Left lung (tissue), 10 donors: Measurements from ENCODE around the gene LHFPL3. TPM values are rescaled to one million over a fixed set of nuclear protein-coding genes. Genes with fewer than 3 reads are reported as not detected.

Experiments
- ATAC-seq: fragments of 200-7000 bp; cut with Tn5 transposase; one replicate; pipeline ENCODE4 v1.9.1; 2020; ENCODE audit warnings: moderate library complexity
- DNase-seq, 4 donors: peaks; one replicate each; pipeline ENCODE4 v3.0.0-alpha.2; 2013 to 2020
- H3K27ac ChIP-seq, 2 donors: fragments of 200-600 bp; sonication (generic) in 1 of 2; one replicate each; pipeline versions ENCODE4 v1.5.0 to v1.8.0; 2020 to 2021
- H3K27me3 ChIP-seq, 2 donors: fragments of 200-600 bp; sonication (generic) in 1 of 2; one replicate each; pipeline versions ENCODE4 v1.5.0 to v1.8.0; 2020 to 2021
- H3K36me3 ChIP-seq, 2 donors: fragments of 200-600 bp; sonication (generic) in 1 of 2; one replicate each; pipeline versions ENCODE4 v1.5.0 to v1.8.0; 2020 to 2021
- H3K4me1 ChIP-seq, 2 donors: fragments of 200-600 bp; one replicate each; pipeline ENCODE4 v1.8.0; 2021
- H3K4me3 ChIP-seq, 2 donors: fragments of 200-600 bp; sonication (generic) in 1 of 2; one replicate each; pipeline versions ENCODE4 v1.5.0 to v1.8.0; 2020 to 2021; ENCODE audit warnings: mild to moderate bottlenecking in 1 of 2
- H3K9me3 ChIP-seq, 2 donors: fragments of 200-600 bp; sonication (generic) in 1 of 2; one replicate each; pipeline versions ENCODE4 v1.5.0 to v1.8.0; 2020 to 2021
- intact Hi-C, 2 donors: fragments of 100-400 bp; cut with DNase I; formaldehyde crosslinking; loops; one replicate each; pipeline versions ENCODE4 v1.11.2 to v1.14.2; 2022
- polyA plus RNA-seq, 6 donors: library from polyadenylated mRNA; unstranded; fragments of 120-200 nt; gene quantifications; one replicate each; pipeline ENCODE4 v1.2.1, GENCODE V29; 2013; ENCODE audit not compliant: insufficient read length in 6 of 6
- total RNA-seq, 2 donors: library from RNA; stranded (reverse); fragmentation: NEBNext Ultra II Directional; extraction: Animal tissue kit (Norgen Biotek cat#: 25700); gene quantifications; one replicate each; pipeline ENCODE4 v1.2.1, GENCODE V29; 2021
- TF ChIP-seq, protein P1 (sequence below), 2 donors: fragments of 200-600 bp; sonication (generic) in 1 of 2; IDR thresholded peaks; one replicate each; pipeline versions ENCODE4 v1.5.0 to v1.8.0; 2021; ENCODE audit warnings: antibody characterized with exemption in 2 of 2
- donor health status: DM: no; HTN: yes; CAD: no.
- donor health status: DM: no; HTN: no; CAD: no.

LHFPL3 gene
- total and polyA plus RNA-seq, 8 donors: 1.0 to 3.7 (median 2.5) TPM; not detected in 2

DNA sequence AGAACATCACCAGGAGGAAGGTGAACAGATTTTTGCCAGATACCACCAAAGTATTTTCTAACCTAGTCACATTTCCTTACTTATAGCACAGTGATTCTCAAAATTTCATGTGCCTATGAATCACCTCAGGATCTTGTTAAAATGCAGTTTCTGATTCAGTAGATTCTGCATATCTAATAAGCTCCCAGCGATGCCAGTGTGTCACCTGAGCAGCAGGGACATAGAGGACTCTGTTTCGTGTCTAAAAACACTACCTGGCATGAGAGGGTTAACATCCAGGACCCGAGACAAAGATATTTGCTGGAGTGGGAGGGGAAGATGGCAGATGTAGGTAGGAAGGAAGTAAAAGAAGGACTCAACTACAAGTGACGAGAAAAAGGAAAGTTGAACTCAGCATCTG lies 433.5 kb downstream of the LHFPL3 start:
- DNase-seq (no peak), ATAC-seq (no peak)
- TF ChIP-seq, protein P1, sequence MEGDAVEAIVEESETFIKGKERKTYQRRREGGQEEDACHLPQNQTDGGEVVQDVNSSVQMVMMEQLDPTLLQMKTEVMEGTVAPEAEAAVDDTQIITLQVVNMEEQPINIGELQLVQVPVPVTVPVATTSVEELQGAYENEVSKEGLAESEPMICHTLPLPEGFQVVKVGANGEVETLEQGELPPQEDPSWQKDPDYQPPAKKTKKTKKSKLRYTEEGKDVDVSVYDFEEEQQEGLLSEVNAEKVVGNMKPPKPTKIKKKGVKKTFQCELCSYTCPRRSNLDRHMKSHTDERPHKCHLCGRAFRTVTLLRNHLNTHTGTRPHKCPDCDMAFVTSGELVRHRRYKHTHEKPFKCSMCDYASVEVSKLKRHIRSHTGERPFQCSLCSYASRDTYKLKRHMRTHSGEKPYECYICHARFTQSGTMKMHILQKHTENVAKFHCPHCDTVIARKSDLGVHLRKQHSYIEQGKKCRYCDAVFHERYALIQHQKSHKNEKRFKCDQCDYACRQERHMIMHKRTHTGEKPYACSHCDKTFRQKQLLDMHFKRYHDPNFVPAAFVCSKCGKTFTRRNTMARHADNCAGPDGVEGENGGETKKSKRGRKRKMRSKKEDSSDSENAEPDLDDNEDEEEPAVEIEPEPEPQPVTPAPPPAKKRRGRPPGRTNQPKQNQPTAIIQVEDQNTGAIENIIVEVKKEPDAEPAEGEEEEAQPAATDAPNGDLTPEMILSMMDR (IDR thresholded peaks at IDR 0.05): no peak
- no peaks in the 10 kb centered on the region for H3K36me3 ChIP-seq
- H3K9me3 ChIP-seq: no peaks in the 10 kb centered on the region
- H3K27me3 ChIP-seq: no peaks in the 10 kb centered on the region
- no peaks in the 10 kb centered on the region for H3K4me1 ChIP-seq
- intact Hi-C loops: no loop called here
- H3K4me3 ChIP-seq: no peak overlapping the region
- no peak overlapping the region for H3K27ac ChIP-seq

DNA sequence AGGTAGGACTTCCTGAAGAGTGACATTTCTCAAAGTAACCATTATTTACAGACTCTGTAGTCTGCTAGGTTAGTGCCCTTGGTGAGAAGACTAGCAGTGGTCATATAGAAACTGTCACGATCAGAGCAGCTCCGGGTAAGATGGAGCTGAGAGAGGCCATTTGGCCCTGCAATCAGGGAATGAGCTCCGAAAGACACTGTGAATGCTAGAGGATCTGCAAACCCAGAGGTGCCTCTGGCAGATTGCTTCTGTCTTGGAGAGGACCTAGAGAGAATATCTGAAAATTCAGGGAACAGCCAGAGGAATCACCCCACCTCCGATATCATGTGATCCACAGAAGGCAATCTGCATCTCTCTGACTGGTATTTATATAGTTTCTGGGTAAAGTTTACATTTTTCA lies 438.7 kb downstream of the LHFPL3 start:
- no peaks in the 10 kb centered on the region for H3K36me3 ChIP-seq
- H3K4me1 ChIP-seq: no peaks in the 10 kb centered on the region
- no peak overlapping the region for H3K27ac ChIP-seq
- TF ChIP-seq, protein P1 (IDR thresholded peaks at IDR 0.05): no peak
- intact Hi-C loops: no loop called here
- ATAC-seq (no peak), DNase-seq (no peak)
- H3K4me3 ChIP-seq: no peak overlapping the region
- no peaks in the 10 kb centered on the region for H3K27me3 ChIP-seq
- H3K9me3 ChIP-seq: no peaks in the 10 kb centered on the region

DNA sequence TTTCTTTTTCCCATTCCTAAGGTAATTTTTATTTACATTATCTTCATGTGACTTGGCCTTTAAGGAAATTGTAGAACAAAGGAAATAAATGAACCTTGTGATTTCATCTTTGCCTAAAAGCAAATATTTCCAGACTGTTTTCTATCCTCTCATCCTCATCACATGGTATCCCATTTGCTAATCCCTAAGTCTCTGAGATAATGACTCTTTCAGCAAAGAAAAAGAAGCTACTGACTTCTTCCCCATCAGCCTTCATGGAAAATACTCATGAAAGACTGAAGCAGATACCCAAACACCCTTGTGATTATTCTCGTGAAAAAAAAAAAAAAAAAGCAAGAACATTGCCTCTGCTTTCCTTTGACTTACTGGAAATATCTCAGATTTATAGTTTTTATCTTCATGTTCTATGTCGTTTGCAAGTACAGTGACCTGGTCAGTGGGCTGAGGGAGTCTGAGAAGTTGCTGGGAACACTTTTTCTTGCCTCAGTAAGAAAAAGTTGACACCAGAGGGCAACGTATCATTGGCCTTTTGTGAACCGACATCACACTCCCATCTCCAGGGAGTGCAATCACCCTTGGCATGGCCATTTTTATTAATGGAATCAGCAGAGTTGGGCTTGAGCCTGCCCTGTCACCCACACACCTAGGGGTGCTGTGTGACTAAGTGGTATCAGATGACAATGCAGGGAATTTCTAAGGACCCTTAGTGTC lies 439.6 kb downstream of the LHFPL3 start:
- Histone ChIP-seq H3K4me3 (no peak overlapping the region), H3K36me3 (no peaks in the 10 kb centered on the region), H3K9me3 (no peaks in the 10 kb centered on the region), H3K4me1 (no peaks in the 10 kb centered on the region), H3K27me3 (no peaks in the 10 kb centered on the region), H3K27ac (no peak overlapping the region)
- no peak for DNase-seq
- no peak for ATAC-seq
- intact Hi-C loops: no loop called here
- TF ChIP-seq, protein P1 (IDR thresholded peaks at IDR 0.05): no peak

DNA sequence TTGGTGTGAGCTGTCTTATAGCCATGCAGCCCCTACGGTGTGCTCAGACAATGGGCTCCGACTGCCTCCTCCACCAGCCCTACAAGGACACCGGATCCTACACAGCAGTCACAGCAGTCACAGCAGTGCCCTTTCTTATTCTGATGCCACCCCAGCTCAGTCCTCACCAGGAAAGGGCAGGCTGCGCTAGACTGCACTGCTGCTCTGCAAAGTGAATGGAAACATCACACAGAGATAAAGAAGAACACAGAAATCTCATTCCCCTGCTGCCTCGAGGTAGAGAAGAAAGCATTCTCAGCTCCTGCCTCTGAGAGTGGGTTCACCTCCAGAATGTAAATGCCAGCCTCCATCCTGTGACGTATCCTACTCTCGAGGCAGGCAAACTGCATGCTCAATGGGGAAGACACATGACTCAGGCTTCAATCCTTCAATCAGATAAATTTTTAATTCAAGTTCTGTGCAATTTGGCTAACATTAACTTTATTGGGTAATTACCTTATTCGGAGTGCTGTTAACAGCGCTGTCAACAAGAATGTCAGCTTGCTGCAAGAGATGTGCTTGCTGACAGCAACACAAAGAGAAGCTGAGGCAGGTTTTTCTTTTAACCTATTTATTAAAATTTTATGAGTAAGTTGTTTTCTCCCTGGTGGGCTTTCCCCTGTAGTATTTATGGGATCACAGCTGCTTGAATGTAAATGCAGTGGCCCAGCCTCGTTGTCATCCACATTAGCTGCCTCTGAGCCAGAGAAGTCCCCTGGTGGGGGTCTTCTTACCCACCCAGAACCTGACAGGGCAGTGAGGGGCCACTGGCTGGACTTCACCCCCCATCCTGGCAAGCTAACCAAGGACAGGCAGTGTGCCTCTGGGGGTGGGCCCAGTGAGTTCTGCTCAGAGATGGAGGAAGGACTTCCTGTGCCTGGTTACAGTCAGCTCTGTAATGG lies 444.3 kb downstream of the LHFPL3 start:
- intact Hi-C loops: no loop called here
- DNase-seq: no peak
- H3K4me3 ChIP-seq: no peak overlapping the region
- H3K4me1 ChIP-seq: no peaks in the 10 kb centered on the region
- H3K27me3 ChIP-seq: no peaks in the 10 kb centered on the region
- no peaks in the 10 kb centered on the region for H3K36me3 ChIP-seq
- H3K9me3 ChIP-seq: no peaks in the 10 kb centered on the region
- H3K27ac ChIP-seq: no peak overlapping the region
- no peak for ATAC-seq
- TF ChIP-seq, protein P1 (IDR thresholded peaks at IDR 0.05): no peak

DNA sequence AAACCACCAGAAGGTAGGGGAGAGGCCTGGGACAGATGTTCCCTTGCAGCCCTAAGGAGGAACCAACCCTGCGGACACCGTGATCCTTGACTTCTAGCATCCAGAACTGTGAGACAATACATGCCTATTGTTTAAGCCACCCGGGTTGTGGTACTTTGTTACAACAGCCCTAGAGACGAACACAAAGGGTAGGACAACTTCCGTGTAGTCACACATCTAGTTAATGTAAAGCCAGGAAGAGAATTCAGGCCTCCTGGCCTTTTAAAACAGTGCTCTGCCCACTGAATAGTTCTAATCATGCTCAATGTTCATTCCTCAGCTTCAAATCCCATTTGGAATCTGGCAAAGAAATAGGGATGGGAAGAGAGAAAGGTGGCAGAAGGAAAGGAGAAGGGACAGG lies 445.4 kb downstream of the LHFPL3 start:
- no peaks in the 10 kb centered on the region for H3K36me3 ChIP-seq
- H3K4me3 ChIP-seq: no peak overlapping the region
- H3K27me3 ChIP-seq: no peaks in the 10 kb centered on the region
- DNase-seq: no peak
- no peaks in the 10 kb centered on the region for H3K9me3 ChIP-seq
- no peaks in the 10 kb centered on the region for H3K4me1 ChIP-seq
- TF ChIP-seq, protein P1 (IDR thresholded peaks at IDR 0.05): no peak
- ATAC-seq: no peak
- no peak overlapping the region for H3K27ac ChIP-seq
- intact Hi-C loops: no loop called here
